ENCODE results near the gene VMAC. TPM values are rescaled to one million over a fixed set of nuclear protein-coding genes. Genes with fewer than 3 reads are reported as not detected.

The VMAC gene
- total RNA-seq, 1 experiment from 2014 or later = 4.3 TPM

DNA sequence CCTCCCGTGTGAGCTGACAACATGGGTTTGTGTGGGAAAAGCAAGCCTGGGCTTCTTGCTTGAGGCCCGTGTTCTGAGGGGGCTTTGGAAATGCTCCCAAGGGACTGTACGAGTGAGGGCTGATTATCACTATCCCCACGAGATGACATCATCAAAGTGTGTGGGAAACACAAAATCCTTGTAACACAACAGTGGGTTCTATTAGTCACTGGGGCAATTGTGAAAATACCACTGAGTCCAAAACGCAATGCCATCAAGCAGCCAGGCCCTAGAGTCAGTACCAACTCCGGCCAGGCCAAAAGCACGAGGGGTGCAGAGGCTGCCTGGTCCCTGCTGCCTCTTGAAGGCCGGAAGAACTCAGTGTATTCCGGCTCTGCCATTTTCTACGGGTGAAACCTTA is 39.0 kb downstream of the VMAC start:
- DNase-seq = no peak
- CTCF ChIA-PET = no interaction called here
- no peak overlapping the region for H3K27ac Mint-ChIP-seq (ENCODE audit: unreplicated experiment)
- intact Hi-C loops (cut with micrococcal nuclease; ENCODE audit: unreplicated experiment) = no loop called here
- TF ChIP-seq, protein P1, sequence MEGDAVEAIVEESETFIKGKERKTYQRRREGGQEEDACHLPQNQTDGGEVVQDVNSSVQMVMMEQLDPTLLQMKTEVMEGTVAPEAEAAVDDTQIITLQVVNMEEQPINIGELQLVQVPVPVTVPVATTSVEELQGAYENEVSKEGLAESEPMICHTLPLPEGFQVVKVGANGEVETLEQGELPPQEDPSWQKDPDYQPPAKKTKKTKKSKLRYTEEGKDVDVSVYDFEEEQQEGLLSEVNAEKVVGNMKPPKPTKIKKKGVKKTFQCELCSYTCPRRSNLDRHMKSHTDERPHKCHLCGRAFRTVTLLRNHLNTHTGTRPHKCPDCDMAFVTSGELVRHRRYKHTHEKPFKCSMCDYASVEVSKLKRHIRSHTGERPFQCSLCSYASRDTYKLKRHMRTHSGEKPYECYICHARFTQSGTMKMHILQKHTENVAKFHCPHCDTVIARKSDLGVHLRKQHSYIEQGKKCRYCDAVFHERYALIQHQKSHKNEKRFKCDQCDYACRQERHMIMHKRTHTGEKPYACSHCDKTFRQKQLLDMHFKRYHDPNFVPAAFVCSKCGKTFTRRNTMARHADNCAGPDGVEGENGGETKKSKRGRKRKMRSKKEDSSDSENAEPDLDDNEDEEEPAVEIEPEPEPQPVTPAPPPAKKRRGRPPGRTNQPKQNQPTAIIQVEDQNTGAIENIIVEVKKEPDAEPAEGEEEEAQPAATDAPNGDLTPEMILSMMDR (IDR thresholded peaks at IDR 0.05; ENCODE audit: unreplicated experiment) = no peak
- H3K9me3 Mint-ChIP-seq (ENCODE audit: low read depth, unreplicated experiment) = no peaks in the 10 kb centered on the region
- H3K4me1 Mint-ChIP-seq (ENCODE audit: low read depth, unreplicated experiment) = no peaks in the 10 kb centered on the region
- peaks cover 5% of the 10 kb centered on the region for H3K36me3 Mint-ChIP-seq (ENCODE audit: insufficient read depth, unreplicated experiment)
- no peaks in the 10 kb centered on the region for H3K27me3 Mint-ChIP-seq (ENCODE audit: unreplicated experiment)
- BruUV-seq (replicated peaks) = no TSS peak
- no peak overlapping the region for H3K4me3 Mint-ChIP-seq (ENCODE audit: low read depth, unreplicated experiment)

DNA sequence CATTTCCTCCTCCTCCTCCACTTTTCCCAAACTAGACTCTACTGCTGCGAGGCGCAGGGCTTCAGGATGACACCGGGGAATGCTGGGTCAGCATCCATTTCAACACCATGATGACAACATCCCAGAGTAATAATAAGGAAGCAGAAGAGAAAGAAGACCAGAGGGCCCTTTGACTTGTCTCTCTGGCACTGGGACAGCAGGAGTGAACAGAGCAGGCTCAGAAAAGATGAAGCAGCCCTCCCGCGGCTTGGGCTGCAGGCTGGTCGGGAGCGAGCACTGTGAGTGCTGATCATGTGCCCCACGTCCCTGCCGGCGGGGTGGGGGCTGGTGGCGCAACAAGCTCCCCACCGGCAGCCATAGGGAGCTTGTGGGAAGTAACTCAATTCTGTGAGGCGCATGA is 42.8 kb downstream of the VMAC start:
- CTCF ChIA-PET = interaction anchor here (0.5 kb wide), 1 partner anchor 260 kb away, joined by 11 read pairs; no protein-coding TSS in a partner anchor
- TF ChIP-seq, protein P1 (IDR thresholded peaks at IDR 0.05; ENCODE audit: unreplicated experiment) = no peak
- H3K27ac Mint-ChIP-seq (ENCODE audit: unreplicated experiment) = no peak overlapping the region
- no peaks in the 10 kb centered on the region for H3K9me3 Mint-ChIP-seq (ENCODE audit: low read depth, unreplicated experiment)
- no peak for DNase-seq
- no peak overlapping the region for H3K4me3 Mint-ChIP-seq (ENCODE audit: low read depth, unreplicated experiment)
- no peaks in the 10 kb centered on the region for H3K27me3 Mint-ChIP-seq (ENCODE audit: unreplicated experiment)
- BruUV-seq (replicated peaks) = no TSS peak
- H3K4me1 Mint-ChIP-seq (ENCODE audit: low read depth, unreplicated experiment) = no peaks in the 10 kb centered on the region
- intact Hi-C loops (cut with micrococcal nuclease; ENCODE audit: unreplicated experiment) = no loop called here
- H3K36me3 Mint-ChIP-seq (ENCODE audit: insufficient read depth, unreplicated experiment) = peaks cover 13% of the 10 kb centered on the region

DNA sequence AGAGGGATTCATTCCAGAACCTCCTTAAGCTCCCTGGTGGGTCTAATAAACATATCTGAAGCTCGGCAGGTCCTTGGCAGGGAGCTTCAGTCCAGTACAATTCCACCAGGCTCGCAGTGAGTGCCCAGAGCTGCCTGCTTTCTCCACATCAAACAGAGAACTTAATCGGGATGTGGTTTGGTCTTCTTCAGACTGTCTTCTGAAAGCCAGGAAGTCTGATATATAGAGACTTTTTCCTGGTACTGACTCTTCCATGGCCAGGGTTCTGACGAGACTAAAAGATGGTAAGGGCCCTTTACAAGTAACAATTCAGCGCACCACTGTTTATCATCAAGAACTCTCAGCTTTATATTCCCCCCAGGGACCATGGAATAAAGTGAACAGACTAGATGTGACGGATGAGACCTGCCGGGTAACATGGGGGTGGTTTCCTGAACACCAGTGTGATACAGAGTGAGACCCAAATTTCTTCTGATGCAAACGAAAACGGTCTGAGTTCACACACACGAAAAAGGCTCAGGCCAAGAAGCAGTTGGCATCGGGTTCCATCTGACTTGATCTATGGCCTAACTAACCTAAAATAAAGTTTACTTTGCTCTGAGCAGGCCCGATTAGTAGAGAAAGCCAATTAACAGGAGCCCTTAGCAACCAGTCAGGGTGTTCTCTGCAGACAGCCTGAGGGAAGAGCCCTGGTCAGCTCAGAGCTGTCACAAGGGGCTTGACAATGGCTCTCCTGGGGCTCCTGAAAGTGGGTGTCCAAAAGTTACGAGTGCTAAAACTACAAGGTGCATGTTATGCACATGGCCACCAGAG is 44.3 kb downstream of the VMAC start:
- TF ChIP-seq, protein P1 (IDR thresholded peaks at IDR 0.05; ENCODE audit: unreplicated experiment) = no peak
- Mint-ChIP-seq H3K27ac (ENCODE audit: unreplicated experiment) (no peak overlapping the region), H3K4me1 (ENCODE audit: low read depth, unreplicated experiment) (peaks cover under 1% of the 10 kb centered on the region), H3K27me3 (ENCODE audit: unreplicated experiment) (no peaks in the 10 kb centered on the region), H3K4me3 (ENCODE audit: low read depth, unreplicated experiment) (no peak overlapping the region), H3K9me3 (ENCODE audit: low read depth, unreplicated experiment) (no peaks in the 10 kb centered on the region), H3K36me3 (ENCODE audit: insufficient read depth, unreplicated experiment) (peaks cover 16% of the 10 kb centered on the region)
- intact Hi-C loops (cut with micrococcal nuclease; ENCODE audit: unreplicated experiment) = no loop called here
- CTCF ChIA-PET = interaction anchor here (0.5 kb wide), 1 partner anchor 129 kb away, joined by 6 read pairs; no protein-coding TSS in a partner anchor
- no TSS peak for BruUV-seq (replicated peaks)
- no peak for DNase-seq

DNA sequence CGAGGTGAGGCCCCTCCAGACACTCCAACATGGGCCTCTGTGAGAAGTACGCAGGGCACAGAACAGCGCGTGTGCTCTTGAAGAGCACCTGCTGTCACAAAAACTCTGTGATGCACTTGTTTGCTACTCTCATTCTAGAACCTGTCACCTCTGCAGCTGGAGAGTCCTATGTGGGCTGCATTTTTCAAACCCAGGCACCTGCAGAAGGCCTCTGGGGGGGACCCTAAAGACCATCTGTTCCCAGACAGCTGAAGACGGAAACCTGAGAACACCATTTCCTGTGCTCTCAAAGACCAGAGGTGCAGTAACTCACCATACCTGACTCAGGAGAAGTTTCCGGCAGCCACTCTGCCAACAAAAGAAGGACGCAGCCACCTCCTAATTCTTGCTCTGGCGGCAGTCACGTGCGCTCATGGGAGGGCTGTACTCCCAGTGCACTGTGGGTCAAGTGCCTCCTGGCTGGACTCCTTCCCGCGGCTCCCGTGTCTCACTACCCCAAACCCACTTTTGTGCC is 45.2 kb downstream of the VMAC start:
- intact Hi-C loops (cut with micrococcal nuclease; ENCODE audit: unreplicated experiment) = no loop called here
- TF ChIP-seq, protein P1 (IDR thresholded peaks at IDR 0.05; ENCODE audit: unreplicated experiment) = no peak
- CTCF ChIA-PET = no interaction called here
- Mint-ChIP-seq H3K9me3 (ENCODE audit: low read depth, unreplicated experiment) (no peaks in the 10 kb centered on the region), H3K27ac (ENCODE audit: unreplicated experiment) (no peak overlapping the region), H3K4me3 (ENCODE audit: low read depth, unreplicated experiment) (no peak overlapping the region), H3K36me3 (ENCODE audit: insufficient read depth, unreplicated experiment) (peaks cover 17% of the 10 kb centered on the region), H3K4me1 (ENCODE audit: low read depth, unreplicated experiment) (peaks cover 7% of the 10 kb centered on the region), H3K27me3 (ENCODE audit: unreplicated experiment) (no peaks in the 10 kb centered on the region)
- BruUV-seq (replicated peaks) = no TSS peak
- DNase-seq = no peak

Measured in Calu3 (cell line).